Measurements from ENCODE around the gene POLA1. TPM values are rescaled to one million over a fixed set of nuclear protein-coding genes. Genes with fewer than 3 reads are reported as not detected.

POLA1 gene
- total and polyA plus RNA-seq, 3 donors from 2014 or later = 5.4 to 15.7 (median 15.0) TPM

DNA sequence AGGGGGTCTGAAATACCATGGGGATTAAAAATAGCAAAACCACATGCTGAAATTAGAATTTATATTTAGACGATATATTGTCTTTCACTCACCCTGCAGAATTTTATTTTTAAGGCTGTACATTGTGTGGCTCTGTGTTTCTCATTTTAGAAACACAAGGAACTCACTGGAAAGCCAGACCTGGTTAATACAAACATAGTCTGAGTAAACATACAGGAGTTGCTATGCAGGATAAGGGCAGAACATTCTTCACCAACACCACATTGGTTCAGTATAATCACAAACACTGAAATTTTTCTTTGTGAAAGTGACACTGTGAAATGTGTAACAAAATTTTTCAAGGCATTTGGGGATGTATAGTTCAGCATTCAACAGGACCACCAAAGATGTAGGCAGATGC, 206.5 kb downstream of the POLA1 start:
- Histone ChIP-seq H3K9me3 (no peaks in the 10 kb centered on the region), H3K4me1 (no peaks in the 10 kb centered on the region), H3K27ac (no peak overlapping the region), H3K4me3 (no peak overlapping the region), H3K36me3 (ENCODE audit: low read depth, missing control alignments) (no peaks in the 10 kb centered on the region), H3K27me3 (no peaks in the 10 kb centered on the region)
- 73 to 88% methylated on average over 1 of the region's 1 CpG for WGBS, 2 donors
- no peak for DNase-seq
- intact Hi-C loops (cut with DNase I; ENCODE audit: low total_unique reads) = no loop called here
- TF ChIP-seq POLR2A (IDR thresholded peaks at IDR 0.05) = no peak
- TF ChIP-seq, protein P1, sequence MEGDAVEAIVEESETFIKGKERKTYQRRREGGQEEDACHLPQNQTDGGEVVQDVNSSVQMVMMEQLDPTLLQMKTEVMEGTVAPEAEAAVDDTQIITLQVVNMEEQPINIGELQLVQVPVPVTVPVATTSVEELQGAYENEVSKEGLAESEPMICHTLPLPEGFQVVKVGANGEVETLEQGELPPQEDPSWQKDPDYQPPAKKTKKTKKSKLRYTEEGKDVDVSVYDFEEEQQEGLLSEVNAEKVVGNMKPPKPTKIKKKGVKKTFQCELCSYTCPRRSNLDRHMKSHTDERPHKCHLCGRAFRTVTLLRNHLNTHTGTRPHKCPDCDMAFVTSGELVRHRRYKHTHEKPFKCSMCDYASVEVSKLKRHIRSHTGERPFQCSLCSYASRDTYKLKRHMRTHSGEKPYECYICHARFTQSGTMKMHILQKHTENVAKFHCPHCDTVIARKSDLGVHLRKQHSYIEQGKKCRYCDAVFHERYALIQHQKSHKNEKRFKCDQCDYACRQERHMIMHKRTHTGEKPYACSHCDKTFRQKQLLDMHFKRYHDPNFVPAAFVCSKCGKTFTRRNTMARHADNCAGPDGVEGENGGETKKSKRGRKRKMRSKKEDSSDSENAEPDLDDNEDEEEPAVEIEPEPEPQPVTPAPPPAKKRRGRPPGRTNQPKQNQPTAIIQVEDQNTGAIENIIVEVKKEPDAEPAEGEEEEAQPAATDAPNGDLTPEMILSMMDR (IDR thresholded peaks at IDR 0.05) = no peak

DNA sequence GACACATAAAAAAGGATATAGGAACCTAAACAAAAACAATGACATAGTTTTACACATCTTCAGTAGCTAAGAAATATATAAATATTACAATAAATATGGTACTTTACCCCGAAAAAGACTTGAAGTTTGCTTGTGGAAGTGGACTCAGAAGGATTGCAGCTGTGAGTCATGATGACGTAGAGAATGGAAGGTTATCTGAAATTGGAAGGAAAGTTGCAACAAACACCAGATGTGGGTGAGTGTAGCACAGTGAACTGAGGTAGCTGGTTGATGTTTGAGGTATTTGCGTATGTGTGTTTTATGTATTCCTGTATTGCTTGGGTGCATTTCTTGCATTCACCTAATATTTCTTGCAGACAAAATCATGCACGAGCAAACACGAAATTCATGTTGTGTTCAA, 209.1 kb downstream of the POLA1 start:
- H3K4me3 ChIP-seq = no peak overlapping the region

DNA sequence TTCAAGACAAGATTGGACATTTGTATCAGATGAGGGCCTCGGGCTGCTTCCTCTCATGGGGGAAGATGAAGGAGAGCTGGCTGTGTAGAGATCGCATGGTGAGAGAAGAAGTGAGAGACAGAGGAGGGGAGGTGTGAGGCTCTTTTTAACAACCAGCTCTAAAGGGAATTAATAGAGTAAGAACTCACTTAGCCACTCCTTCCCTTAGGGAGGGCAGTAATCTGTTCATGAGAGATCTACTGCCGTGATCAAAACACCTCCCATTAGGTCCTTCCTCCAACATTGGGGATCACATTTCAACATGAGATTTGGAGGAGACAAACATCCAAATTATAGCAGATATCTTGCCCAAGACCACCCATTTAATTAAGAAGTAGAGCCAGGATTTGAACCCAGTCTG, 225.0 kb downstream of the POLA1 start:
- no peaks in the 10 kb centered on the region for H3K9me3 ChIP-seq
- DNase-seq = no peak
- no peaks in the 10 kb centered on the region for H3K27me3 ChIP-seq
- H3K27ac ChIP-seq = no peak overlapping the region
- no peaks in the 10 kb centered on the region for H3K4me1 ChIP-seq
- 80 to 89% methylated on average over 3 of the region's 3 CpGs for WGBS, 2 donors
- intact Hi-C loops (cut with DNase I; ENCODE audit: low total_unique reads) = no loop called here
- no peaks in the 10 kb centered on the region for H3K36me3 ChIP-seq (ENCODE audit: low read depth, missing control alignments)
- H3K4me3 ChIP-seq = no peak overlapping the region
- TF ChIP-seq, protein P1 (IDR thresholded peaks at IDR 0.05) = no peak
- TF ChIP-seq POLR2A (IDR thresholded peaks at IDR 0.05) = no peak

More for the DNA sequence above, 209.1 kb downstream of the POLA1 start:
- Histone ChIP-seq H3K9me3 (no peaks in the 10 kb centered on the region), H3K36me3 (ENCODE audit: low read depth, missing control alignments) (no peaks in the 10 kb centered on the region), H3K27me3 (no peaks in the 10 kb centered on the region), H3K4me1 (no peaks in the 10 kb centered on the region), H3K27ac (no peak overlapping the region)
- no peak for TF ChIP-seq POLR2A (IDR thresholded peaks at IDR 0.05)
- TF ChIP-seq, protein P1 (IDR thresholded peaks at IDR 0.05) = no peak
- intact Hi-C loops (cut with DNase I; ENCODE audit: low total_unique reads) = no loop called here
- no peak for DNase-seq
- WGBS, 2 donors = 87 to 90% methylated on average over 5 of the region's 5 CpGs

DNA sequence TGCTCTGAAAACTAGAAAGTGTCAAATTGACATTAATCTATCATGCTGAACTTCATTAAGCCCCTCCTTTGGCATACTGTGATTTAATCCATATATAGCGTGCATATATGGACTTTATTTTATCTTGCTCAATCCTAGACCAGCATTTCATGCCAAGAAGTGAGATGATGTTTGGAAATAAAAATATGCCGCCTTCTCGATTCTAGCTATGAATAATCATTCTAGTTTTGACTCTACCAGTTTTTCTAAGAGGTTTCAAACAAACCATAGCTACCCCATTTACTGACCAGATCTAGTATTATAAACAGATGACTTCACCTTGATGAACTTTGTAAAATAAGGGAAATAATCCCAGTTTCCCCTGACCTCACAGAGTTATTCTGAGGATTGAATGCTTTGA, 227.1 kb downstream of the POLA1 start:
- H3K36me3 ChIP-seq (ENCODE audit: low read depth, missing control alignments) = no peaks in the 10 kb centered on the region
- WGBS, 2 donors = 96 to 97% methylated on average over 3 of the region's 3 CpGs
- H3K27ac ChIP-seq = no peak overlapping the region
- no peak overlapping the region for H3K4me3 ChIP-seq
- H3K27me3 ChIP-seq = no peaks in the 10 kb centered on the region
- intact Hi-C loops (cut with DNase I; ENCODE audit: low total_unique reads) = no loop called here
- H3K9me3 ChIP-seq = no peaks in the 10 kb centered on the region
- H3K4me1 ChIP-seq = no peaks in the 10 kb centered on the region
- no peak for DNase-seq
- TF ChIP-seq, protein P1 (IDR thresholded peaks at IDR 0.05) = no peak
- TF ChIP-seq POLR2A (IDR thresholded peaks at IDR 0.05) = no peak

DNA sequence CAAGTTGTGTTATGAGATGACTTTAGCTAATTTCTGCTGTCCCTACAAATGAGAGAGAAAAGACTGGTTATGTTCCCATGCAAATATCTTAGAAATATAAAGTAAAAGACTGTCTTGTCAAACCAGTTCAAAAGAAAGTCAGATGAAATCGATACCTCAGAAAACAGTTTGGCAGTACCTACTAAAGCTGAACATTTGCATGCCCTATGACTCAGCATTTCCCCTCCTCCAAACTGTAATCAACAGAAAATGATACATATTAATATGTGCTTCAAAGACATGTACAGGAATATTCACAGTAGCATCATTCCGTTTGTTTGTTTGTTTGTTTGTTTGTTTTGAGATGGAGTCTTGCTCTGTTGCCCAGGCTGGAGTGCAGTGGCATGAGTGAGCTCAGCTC, 231.7 kb downstream of the POLA1 start:
- no peak for DNase-seq
- Histone ChIP-seq H3K27me3 (no peaks in the 10 kb centered on the region), H3K4me1 (no peaks in the 10 kb centered on the region), H3K4me3 (no peak overlapping the region), H3K36me3 (ENCODE audit: low read depth, missing control alignments) (no peaks in the 10 kb centered on the region), H3K27ac (no peak overlapping the region), H3K9me3 (no peaks in the 10 kb centered on the region)
- 75 to 96% methylated on average over 2 of the region's 2 CpGs for WGBS, 2 donors
- TF ChIP-seq, protein P1 (IDR thresholded peaks at IDR 0.05) = no peak
- no peak for TF ChIP-seq POLR2A (IDR thresholded peaks at IDR 0.05)
- intact Hi-C loops (cut with DNase I; ENCODE audit: low total_unique reads) = no loop called here

Measured in testis (tissue), 3 donors.